Loucy (cell line): Measurements from ENCODE around the gene CREB1.

ENCODE experiments used
- CTCF ChIP-seq: fragments of 200-600 bp; sonication (generic); conservative IDR thresholded peaks from 2 replicates; pipeline ENCODE4 v1.5.1; 2014; ENCODE audit warnings: mild to moderate bottlenecking, antibody characterized with exemption, low read length
- EZH2phosphoT487 ChIP-seq: fragments of 200-600 bp; IDR thresholded peaks from 2 replicates; pipeline ENCODE4 v1.6.1; 2018; ENCODE audit warnings: antibody characterized with exemption, mild to moderate bottlenecking, moderate library complexity, borderline replicate concordance

GRCh38 chr2:207594731-207595130, 65.0 kb downstream of the CREB1 start:
- TF ChIP-seq CTCF (no peak), EZH2phosphoT487 (no peak)
